GM23338 (cell line): ENCODE measurements around the gene LRRFIP2. TPM values are rescaled to one million over a fixed set of nuclear protein-coding genes. Genes with fewer than 3 reads are reported as not detected.

Source experiments
- ATAC-seq: fragments of 200-7000 bp; cut with Tn5 transposase; 3 replicates; pipeline ENCODE4 v1.9.1; 2020
- DNase-seq: peaks from one replicate; pipeline ENCODE4 v3.0.0-alpha.2; 2015; ENCODE audit warnings: low spot score
- H2AFZ ChIP-seq: fragments of 200-600 bp; sonication (generic); 2 replicates; pipeline ENCODE4 v1.8.0; 2016; ENCODE audit warnings: antibody characterized with exemption, mild to moderate bottlenecking, moderate library complexity
- H3F3A ChIP-seq: fragments of 200-600 bp; sonication (generic); replicated peaks from 2 replicates; pipeline ENCODE4 v1.8.0; 2017; ENCODE audit warnings: antibody characterized with exemption, mixed run types, low read depth
- H3K27ac ChIP-seq: fragments of 200-600 bp; sonication (generic); 2 replicates; pipeline ENCODE4 v1.6.1; 2016; ENCODE audit warnings: low read depth
- H3K27me3 ChIP-seq: fragments of 200-600 bp; sonication (generic); 2 replicates; pipeline ENCODE4 v1.8.0; 2016; ENCODE audit warnings: mild to moderate bottlenecking, mixed run types, moderate library complexity; ENCODE audit not compliant: insufficient read depth
- H3K36me3 ChIP-seq: fragments of 200-600 bp; sonication (generic); 2 replicates; pipeline ENCODE4 v1.8.0; 2016; ENCODE audit warnings: mild to moderate bottlenecking; ENCODE audit not compliant: insufficient read depth
- H3K4me1 ChIP-seq: fragments of 200-600 bp; sonication (generic); 2 replicates; pipeline ENCODE4 v1.8.0; 2016; ENCODE audit warnings: mild to moderate bottlenecking, moderate library complexity; ENCODE audit not compliant: insufficient read depth
- H3K4me2 ChIP-seq: fragments of 200-600 bp; sonication (generic); 2 replicates; pipeline ENCODE4 v1.7.1; 2017; ENCODE audit warnings: mixed run types
- H3K4me3 ChIP-seq: fragments of 200-600 bp; sonication (generic); 2 replicates; pipeline ENCODE4 v1.6.1; 2016; ENCODE audit warnings: mixed run types
- H3K79me2 ChIP-seq: fragments of 200-600 bp; sonication (generic); replicated peaks from 2 replicates; pipeline ENCODE4 v1.8.0; 2017; ENCODE audit warnings: mild to moderate bottlenecking; ENCODE audit not compliant: insufficient read depth
- H3K9me2 ChIP-seq: fragments of 200-600 bp; sonication (generic); 2 replicates; pipeline ENCODE4 v1.8.0; 2017; ENCODE audit not compliant: insufficient read depth
- H4K20me1 ChIP-seq: fragments of 200-600 bp; sonication (generic); replicated peaks from 2 replicates; pipeline ENCODE4 v1.8.0; 2017; ENCODE audit warnings: mild to moderate bottlenecking; ENCODE audit not compliant: insufficient read depth
- H3K27ac Mint-ChIP-seq: 2 replicates; pipeline ENCODE4 v1.8.0; 2020; ENCODE audit warnings: inconsistent platforms, mild to moderate bottlenecking, moderate library complexity, mixed read lengths
- H3K27me3 Mint-ChIP-seq: 3 replicates; pipeline ENCODE4 v1.8.0; 2022; ENCODE audit warnings: low read depth, mild to moderate bottlenecking, moderate library complexity, mixed read lengths, inconsistent platforms; ENCODE audit not compliant: insufficient read depth, poor library complexity
- H3K36me3 Mint-ChIP-seq: 3 replicates; pipeline ENCODE4 v1.8.0; 2021; ENCODE audit warnings: low read depth, mild to moderate bottlenecking, inconsistent platforms, moderate library complexity, mixed read lengths
- H3K4me1 Mint-ChIP-seq: 3 replicates; pipeline ENCODE4 v1.8.0; 2020; ENCODE audit warnings: mild to moderate bottlenecking, inconsistent platforms, mixed read lengths
- H3K4me3 Mint-ChIP-seq: 3 replicates; pipeline ENCODE4 v1.8.0; 2021; ENCODE audit warnings: moderate library complexity, mild to moderate bottlenecking, inconsistent platforms, mixed read lengths
- H3K9me3 Mint-ChIP-seq: 3 replicates; pipeline ENCODE4 v1.8.0; 2020; ENCODE audit warnings: moderate library complexity, mild to moderate bottlenecking, inconsistent platforms, mixed read lengths
- CREB1 ChIP-seq: fragments of 250-450 bp; sonication (Bioruptor Pico); IDR thresholded peaks from 2 replicates; pipeline ENCODE4 v1.5.0; 2020; ENCODE audit warnings: low read depth, mild to moderate bottlenecking, moderate library complexity
- EZH2 ChIP-seq: fragments of 200-600 bp; sonication (generic); IDR thresholded peaks from one replicate; pipeline ENCODE4 v1.8.0; 2017; ENCODE audit warnings: antibody characterized with exemption, mild to moderate bottlenecking, low read depth; ENCODE audit not compliant: unreplicated experiment
- EZH2phosphoT487 ChIP-seq: fragments of 200-600 bp; sonication (generic); IDR thresholded peaks from one replicate; pipeline ENCODE4 v1.8.1; 2018; ENCODE audit warnings: antibody characterized with exemption; ENCODE audit not compliant: unreplicated experiment
- JUNB ChIP-seq: IDR thresholded peaks from one replicate; pipeline ENCODE4 v1.6.1; 2016; ENCODE audit warnings: antibody characterized with exemption; ENCODE audit not compliant: unreplicated experiment
- NANOG ChIP-seq: IDR thresholded peaks from 2 replicates; pipeline ENCODE4 v1.6.1; 2016; ENCODE audit warnings: antibody characterized with exemption, borderline replicate concordance
- POLR2AphosphoS5 ChIP-seq: IDR thresholded peaks from 2 replicates; pipeline ENCODE4 v1.6.1; 2016; ENCODE audit warnings: antibody characterized with exemption, low read depth
- STAT1 ChIP-seq: IDR thresholded peaks from one replicate; pipeline ENCODE4 v1.6.1; 2016; ENCODE audit warnings: antibody characterized with exemption; ENCODE audit not compliant: unreplicated experiment
- ZNF114 ChIP-seq: fragments of 250-450 bp; sonication (Bioruptor Pico); IDR thresholded peaks from 2 replicates; pipeline ENCODE4 v1.5.0; 2020; ENCODE audit warnings: mild to moderate bottlenecking, moderate library complexity
- ZNF331 ChIP-seq: fragments of 250-450 bp; sonication (Bioruptor Pico); IDR thresholded peaks from 2 replicates; pipeline ENCODE4 v1.5.0; 2020; ENCODE audit warnings: low read depth, mild to moderate bottlenecking, moderate library complexity
- polyA plus RNA-seq: library from polyadenylated mRNA; unstranded; fragments of >200 nt; fragmentation: Nextera tagmentation; extraction: Ambion mirVana; gene quantifications from 2 replicates; pipeline ENCODE4 v1.2.1, GENCODE V29; 2016
- total RNA-seq: library from RNA; depleted of rRNA; stranded (reverse); fragments of >200 nt; shearing (Covaris generic); gene quantifications from 2 replicates; pipeline ENCODE4 v1.2.3, GENCODE V29; 2014
- TF ChIP-seq, protein P1 (sequence below): IDR thresholded peaks from 2 replicates; pipeline ENCODE4 v1.6.1; 2016; ENCODE audit warnings: antibody characterized with exemption
- TF ChIP-seq, protein P2 (sequence below), 2 experiments: fragments of 200-600 bp in 1 of 2; sonication (generic) in 1 of 2; conservative IDR thresholded peaks; 2 replicates each; pipeline versions ENCODE4 v1.5.1 to v1.6.1; 2016 to 2017; ENCODE audit warnings: antibody characterized with exemption in 2 of 2, low read depth in 2 of 2, mild to moderate bottlenecking in 2 of 2, moderate library complexity in 1 of 2
- TF ChIP-seq, protein P3 (sequence below): fragments of 250-450 bp; sonication (Bioruptor Pico); IDR thresholded peaks from 2 replicates; pipeline ENCODE4 v1.5.0; 2020; ENCODE audit warnings: mild to moderate bottlenecking, moderate library complexity
- TF ChIP-seq, protein P4 (sequence below): IDR thresholded peaks from one replicate; pipeline ENCODE4 v1.6.1; 2018; ENCODE audit warnings: antibody characterized with exemption; ENCODE audit not compliant: unreplicated experiment

Gene LRRFIP2
- total and polyA plus RNA-seq, 2 experiments from 2014 or later: 20.3 to 29.0 TPM

DNA sequence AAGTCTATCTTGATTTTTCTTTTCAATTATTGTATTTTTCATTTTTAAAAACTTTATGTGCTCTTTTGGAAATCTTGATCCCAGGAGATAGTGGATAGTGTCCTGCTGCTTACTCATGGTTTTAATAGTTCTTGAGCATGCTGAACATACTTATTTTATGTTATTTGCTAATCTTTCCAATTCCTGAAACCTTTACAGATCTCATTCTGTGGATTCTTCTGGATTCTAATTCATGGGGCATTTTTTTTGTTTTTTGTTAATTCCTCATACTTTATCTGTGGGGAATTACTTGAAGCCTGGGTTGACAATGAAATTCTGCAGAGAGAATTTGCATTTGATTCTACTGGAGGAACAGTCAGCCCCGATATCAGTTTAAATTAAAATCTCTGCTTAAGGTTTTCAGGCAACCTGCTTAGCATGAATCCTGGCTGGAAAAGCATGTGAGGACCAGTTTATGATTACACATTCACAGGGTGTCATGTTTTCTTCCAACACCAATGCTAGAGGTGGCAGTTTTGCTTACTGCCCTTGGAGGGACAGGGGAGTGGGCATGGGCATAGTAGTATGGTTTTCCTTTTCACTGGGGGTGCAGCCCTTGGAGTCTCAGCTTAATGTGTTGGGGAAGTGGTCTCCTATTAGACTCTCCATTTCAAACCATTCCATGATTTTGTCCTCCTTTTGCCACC is 135.1 kb downstream of the LRRFIP2 start:
- no peaks in the 10 kb centered on the region for H3K9me3 Mint-ChIP-seq

More for the DNA sequence above, 135.1 kb downstream of the LRRFIP2 start:
- Mint-ChIP-seq H3K27me3 (no peaks in the 10 kb centered on the region), H3K4me3 (no peak overlapping the region), H3K4me1 (no peaks in the 10 kb centered on the region), H3K27ac (no peak overlapping the region), H3K36me3 (peaks cover 54% of the 10 kb centered on the region)
- H3K4me1 ChIP-seq: no peaks in the 10 kb centered on the region
- H4K20me1 ChIP-seq: peaks cover 5% of the 10 kb centered on the region; the same call in 1 of the 2 replicates
- H3K27me3 ChIP-seq: no peaks in the 10 kb centered on the region
- no peak overlapping the region for H2AFZ ChIP-seq
- H3K79me2 ChIP-seq: no peaks in the 10 kb centered on the region
- no peak overlapping the region for H3K27ac ChIP-seq
- no peak for TF ChIP-seq POLR2AphosphoS5
- no peak for TF ChIP-seq JUNB
- TF ChIP-seq, protein P1, sequence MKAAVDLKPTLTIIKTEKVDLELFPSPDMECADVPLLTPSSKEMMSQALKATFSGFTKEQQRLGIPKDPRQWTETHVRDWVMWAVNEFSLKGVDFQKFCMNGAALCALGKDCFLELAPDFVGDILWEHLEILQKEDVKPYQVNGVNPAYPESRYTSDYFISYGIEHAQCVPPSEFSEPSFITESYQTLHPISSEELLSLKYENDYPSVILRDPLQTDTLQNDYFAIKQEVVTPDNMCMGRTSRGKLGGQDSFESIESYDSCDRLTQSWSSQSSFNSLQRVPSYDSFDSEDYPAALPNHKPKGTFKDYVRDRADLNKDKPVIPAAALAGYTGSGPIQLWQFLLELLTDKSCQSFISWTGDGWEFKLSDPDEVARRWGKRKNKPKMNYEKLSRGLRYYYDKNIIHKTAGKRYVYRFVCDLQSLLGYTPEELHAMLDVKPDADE: no peak
- no peak for TF ChIP-seq ZNF114 (CRISPR knock-in tag)
- TF ChIP-seq NANOG: no peak
- TF ChIP-seq, protein P2, sequence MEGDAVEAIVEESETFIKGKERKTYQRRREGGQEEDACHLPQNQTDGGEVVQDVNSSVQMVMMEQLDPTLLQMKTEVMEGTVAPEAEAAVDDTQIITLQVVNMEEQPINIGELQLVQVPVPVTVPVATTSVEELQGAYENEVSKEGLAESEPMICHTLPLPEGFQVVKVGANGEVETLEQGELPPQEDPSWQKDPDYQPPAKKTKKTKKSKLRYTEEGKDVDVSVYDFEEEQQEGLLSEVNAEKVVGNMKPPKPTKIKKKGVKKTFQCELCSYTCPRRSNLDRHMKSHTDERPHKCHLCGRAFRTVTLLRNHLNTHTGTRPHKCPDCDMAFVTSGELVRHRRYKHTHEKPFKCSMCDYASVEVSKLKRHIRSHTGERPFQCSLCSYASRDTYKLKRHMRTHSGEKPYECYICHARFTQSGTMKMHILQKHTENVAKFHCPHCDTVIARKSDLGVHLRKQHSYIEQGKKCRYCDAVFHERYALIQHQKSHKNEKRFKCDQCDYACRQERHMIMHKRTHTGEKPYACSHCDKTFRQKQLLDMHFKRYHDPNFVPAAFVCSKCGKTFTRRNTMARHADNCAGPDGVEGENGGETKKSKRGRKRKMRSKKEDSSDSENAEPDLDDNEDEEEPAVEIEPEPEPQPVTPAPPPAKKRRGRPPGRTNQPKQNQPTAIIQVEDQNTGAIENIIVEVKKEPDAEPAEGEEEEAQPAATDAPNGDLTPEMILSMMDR (conservative IDR thresholded peaks at IDR 0.05; ENCODE audit: low read depth in 2 of 2): no peak
- no peak for TF ChIP-seq STAT1
- TF ChIP-seq ZNF331 (CRISPR knock-in tag): no peak
- no peak for TF ChIP-seq CREB1 (CRISPR knock-in tag)
- TF ChIP-seq EZH2: no peak
- no peak for TF ChIP-seq EZH2phosphoT487
- TF ChIP-seq, protein P3, sequence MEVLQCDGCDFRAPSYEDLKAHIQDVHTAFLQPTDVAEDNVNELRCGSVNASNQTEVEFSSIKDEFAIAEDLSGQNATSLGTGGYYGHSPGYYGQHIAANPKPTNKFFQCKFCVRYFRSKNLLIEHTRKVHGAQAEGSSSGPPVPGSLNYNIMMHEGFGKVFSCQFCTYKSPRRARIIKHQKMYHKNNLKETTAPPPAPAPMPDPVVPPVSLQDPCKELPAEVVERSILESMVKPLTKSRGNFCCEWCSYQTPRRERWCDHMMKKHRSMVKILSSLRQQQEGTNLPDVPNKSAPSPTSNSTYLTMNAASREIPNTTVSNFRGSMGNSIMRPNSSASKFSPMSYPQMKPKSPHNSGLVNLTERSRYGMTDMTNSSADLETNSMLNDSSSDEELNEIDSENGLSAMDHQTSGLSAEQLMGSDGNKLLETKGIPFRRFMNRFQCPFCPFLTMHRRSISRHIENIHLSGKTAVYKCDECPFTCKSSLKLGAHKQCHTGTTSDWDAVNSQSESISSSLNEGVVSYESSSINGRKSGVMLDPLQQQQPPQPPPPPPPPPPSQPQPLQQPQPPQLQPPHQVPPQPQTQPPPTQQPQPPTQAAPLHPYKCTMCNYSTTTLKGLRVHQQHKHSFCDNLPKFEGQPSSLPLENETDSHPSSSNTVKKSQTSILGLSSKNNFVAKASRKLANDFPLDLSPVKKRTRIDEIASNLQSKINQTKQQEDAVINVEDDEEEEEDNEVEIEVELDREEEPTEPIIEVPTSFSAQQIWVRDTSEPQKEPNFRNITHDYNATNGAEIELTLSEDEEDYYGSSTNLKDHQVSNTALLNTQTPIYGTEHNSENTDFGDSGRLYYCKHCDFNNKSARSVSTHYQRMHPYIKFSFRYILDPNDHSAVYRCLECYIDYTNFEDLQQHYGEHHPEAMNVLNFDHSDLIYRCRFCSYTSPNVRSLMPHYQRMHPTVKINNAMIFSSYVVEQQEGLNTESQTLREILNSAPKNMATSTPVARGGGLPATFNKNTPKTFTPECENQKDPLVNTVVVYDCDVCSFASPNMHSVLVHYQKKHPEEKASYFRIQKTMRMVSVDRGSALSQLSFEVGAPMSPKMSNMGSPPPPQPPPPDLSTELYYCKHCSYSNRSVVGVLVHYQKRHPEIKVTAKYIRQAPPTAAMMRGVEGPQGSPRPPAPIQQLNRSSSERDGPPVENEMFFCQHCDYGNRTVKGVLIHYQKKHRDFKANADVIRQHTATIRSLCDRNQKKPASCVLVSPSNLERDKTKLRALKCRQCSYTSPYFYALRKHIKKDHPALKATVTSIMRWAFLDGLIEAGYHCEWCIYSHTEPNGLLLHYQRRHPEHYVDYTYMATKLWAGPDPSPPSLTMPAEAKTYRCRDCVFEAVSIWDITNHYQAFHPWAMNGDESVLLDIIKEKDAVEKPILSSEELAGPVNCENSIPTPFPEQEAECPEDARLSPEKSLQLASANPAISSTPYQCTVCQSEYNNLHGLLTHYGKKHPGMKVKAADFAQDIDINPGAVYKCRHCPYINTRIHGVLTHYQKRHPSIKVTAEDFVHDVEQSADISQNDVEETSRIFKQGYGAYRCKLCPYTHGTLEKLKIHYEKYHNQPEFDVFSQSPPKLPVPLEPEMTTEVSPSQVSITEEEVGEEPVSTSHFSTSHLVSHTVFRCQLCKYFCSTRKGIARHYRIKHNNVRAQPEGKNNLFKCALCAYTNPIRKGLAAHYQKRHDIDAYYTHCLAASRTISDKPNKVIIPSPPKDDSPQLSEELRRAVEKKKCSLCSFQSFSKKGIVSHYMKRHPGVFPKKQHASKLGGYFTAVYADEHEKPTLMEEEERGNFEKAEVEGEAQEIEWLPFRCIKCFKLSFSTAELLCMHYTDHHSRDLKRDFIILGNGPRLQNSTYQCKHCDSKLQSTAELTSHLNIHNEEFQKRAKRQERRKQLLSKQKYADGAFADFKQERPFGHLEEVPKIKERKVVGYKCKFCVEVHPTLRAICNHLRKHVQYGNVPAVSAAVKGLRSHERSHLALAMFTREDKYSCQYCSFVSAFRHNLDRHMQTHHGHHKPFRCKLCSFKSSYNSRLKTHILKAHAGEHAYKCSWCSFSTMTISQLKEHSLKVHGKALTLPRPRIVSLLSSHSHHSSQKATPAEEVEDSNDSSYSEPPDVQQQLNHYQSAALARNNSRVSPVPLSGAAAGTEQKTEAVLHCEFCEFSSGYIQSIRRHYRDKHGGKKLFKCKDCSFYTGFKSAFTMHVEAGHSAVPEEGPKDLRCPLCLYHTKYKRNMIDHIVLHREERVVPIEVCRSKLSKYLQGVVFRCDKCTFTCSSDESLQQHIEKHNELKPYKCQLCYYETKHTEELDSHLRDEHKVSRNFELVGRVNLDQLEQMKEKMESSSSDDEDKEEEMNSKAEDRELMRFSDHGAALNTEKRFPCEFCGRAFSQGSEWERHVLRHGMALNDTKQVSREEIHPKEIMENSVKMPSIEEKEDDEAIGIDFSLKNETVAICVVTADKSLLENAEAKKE (CRISPR knock-in tag): no peak
- TF ChIP-seq, protein P4, sequence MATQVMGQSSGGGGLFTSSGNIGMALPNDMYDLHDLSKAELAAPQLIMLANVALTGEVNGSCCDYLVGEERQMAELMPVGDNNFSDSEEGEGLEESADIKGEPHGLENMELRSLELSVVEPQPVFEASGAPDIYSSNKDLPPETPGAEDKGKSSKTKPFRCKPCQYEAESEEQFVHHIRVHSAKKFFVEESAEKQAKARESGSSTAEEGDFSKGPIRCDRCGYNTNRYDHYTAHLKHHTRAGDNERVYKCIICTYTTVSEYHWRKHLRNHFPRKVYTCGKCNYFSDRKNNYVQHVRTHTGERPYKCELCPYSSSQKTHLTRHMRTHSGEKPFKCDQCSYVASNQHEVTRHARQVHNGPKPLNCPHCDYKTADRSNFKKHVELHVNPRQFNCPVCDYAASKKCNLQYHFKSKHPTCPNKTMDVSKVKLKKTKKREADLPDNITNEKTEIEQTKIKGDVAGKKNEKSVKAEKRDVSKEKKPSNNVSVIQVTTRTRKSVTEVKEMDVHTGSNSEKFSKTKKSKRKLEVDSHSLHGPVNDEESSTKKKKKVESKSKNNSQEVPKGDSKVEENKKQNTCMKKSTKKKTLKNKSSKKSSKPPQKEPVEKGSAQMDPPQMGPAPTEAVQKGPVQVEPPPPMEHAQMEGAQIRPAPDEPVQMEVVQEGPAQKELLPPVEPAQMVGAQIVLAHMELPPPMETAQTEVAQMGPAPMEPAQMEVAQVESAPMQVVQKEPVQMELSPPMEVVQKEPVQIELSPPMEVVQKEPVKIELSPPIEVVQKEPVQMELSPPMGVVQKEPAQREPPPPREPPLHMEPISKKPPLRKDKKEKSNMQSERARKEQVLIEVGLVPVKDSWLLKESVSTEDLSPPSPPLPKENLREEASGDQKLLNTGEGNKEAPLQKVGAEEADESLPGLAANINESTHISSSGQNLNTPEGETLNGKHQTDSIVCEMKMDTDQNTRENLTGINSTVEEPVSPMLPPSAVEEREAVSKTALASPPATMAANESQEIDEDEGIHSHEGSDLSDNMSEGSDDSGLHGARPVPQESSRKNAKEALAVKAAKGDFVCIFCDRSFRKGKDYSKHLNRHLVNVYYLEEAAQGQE: no peak
- peaks cover 32% of the 10 kb centered on the region for H3K36me3 ChIP-seq
- DNase-seq (no peak), ATAC-seq (no peak)
- H3K4me3 ChIP-seq: no peak overlapping the region
- no peaks in the 10 kb centered on the region for H3F3A ChIP-seq
- H3K4me2 ChIP-seq: no peak overlapping the region
- peaks cover 2% of the 10 kb centered on the region; the same call in 1 of the 2 replicates for H3K9me2 ChIP-seq
